IPS-18a (cell line): ENCODE data around the gene TNS1.

Source experiments
- H3K27ac ChIP-seq: one replicate; pipeline ENCODE4 v1.5.1; 2013; ENCODE audit warnings: low read length
- H3K27me3 ChIP-seq: one replicate; pipeline ENCODE4 v1.6.1; 2013; ENCODE audit warnings: mild to moderate bottlenecking, low read length; ENCODE audit not compliant: control insufficient read depth, insufficient read depth
- H3K36me3 ChIP-seq: one replicate; pipeline ENCODE4 v1.6.1; 2013; ENCODE audit warnings: low read depth, low read length; ENCODE audit not compliant: control insufficient read depth
- H3K4me1 ChIP-seq: one replicate; pipeline ENCODE4 v1.6.1; 2013; ENCODE audit warnings: low read depth, low read length; ENCODE audit not compliant: control insufficient read depth
- H3K4me3 ChIP-seq: one replicate; pipeline ENCODE4 v1.5.1; 2013; ENCODE audit warnings: low read length
- H3K9ac ChIP-seq: one replicate; pipeline ENCODE4 v1.6.1; 2013; ENCODE audit warnings: mild to moderate bottlenecking, low read length, moderate library complexity
- H3K9me3 ChIP-seq: one replicate; pipeline ENCODE4 v1.6.1; 2013; ENCODE audit warnings: low read depth, low read length; ENCODE audit not compliant: control insufficient read depth

Gene TNS1

DNA sequence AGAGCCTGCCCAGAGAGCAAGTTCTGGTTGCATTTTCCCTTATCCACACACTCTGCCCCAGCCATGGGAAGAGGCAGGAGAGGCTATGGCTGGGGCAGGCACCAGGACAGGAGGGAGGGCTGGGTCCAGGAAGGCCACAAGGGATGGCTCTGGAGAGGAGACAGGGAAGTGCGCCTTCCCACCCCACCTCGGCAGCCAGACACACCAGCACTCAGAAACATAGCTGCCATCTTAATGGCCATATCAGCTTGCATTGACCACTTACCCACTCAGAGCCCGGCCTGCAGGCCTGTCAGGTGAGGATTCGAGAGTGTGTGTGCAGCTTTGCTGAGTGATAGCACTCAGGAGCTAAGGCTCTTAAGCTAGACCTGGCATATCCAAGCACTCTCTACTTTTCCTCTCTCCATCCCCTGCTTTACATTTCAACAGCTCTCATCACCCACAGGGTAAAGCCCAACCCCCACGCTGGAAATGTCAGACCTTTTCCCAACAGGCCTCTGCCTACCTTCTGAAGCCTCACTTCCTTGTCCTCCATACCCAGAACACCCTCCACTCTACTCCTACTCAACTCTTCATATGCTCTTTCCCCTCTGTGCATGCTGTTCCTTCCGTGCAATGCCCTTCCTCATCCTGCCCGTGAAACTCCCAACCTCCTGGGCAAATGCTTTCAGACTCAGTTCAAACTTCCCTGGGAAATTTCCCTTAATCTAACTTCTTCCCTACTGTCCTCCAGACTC is 147.9 kb downstream of the TNS1 start:
- Histone ChIP-seq H3K9ac (no peak overlapping the region), H3K9me3 (no peaks in the 10 kb centered on the region), H3K4me3 (no peak overlapping the region), H3K27me3 (no peaks in the 10 kb centered on the region), H3K36me3 (no peaks in the 10 kb centered on the region), H3K4me1 (peaks cover 3% of the 10 kb centered on the region), H3K27ac (no peak overlapping the region)

GRCh38 chr2:217853961-217854360 is 148.8 kb downstream of the TNS1 start:
- Histone ChIP-seq H3K4me1 (no peaks in the 10 kb centered on the region), H3K27ac (no peak overlapping the region)

DNA sequence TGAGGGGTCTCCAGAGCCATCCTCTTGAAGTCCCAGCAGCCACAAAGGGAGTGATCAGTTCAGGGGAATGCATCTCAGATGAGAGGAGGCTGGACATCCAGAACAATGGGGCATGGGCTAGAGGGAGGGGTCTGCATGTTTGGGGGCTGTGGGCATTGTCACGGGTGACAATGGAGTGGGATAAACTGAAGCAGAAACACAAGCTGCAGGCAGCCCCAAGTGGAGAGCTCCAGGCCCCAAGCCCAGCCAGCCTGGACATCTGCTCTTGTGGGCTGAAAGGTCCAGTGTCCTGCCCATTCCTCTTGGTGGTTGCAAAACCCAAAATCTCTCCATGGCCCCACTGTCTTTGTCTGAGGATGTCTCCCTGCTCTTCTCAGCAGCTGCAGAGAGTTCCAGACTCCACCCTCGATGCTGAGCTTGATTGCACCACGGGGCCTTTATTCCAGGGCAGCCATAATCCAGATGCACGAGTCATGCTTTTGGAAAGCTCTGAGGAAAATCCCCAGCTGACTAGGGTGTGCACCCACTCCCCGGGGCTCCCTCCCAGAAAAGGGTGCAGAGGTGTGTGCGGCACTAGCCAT is 149.4 kb downstream of the TNS1 start:
- Histone ChIP-seq H3K4me1 (no peaks in the 10 kb centered on the region), H3K9ac (no peak overlapping the region), H3K27ac (no peak overlapping the region)

More at GRCh38 chr2:217853961-217854360, 148.8 kb downstream of the TNS1 start:
- no peaks in the 10 kb centered on the region for H3K36me3 ChIP-seq
- no peaks in the 10 kb centered on the region for H3K9me3 ChIP-seq
- H3K27me3 ChIP-seq = no peaks in the 10 kb centered on the region
- no peak overlapping the region for H3K9ac ChIP-seq
- no peak overlapping the region for H3K4me3 ChIP-seq

GRCh38 chr2:217852555-217853211 is 150.1 kb downstream of the TNS1 start:
- Histone ChIP-seq H3K9me3 (no peaks in the 10 kb centered on the region), H3K27ac (no peak overlapping the region), H3K4me3 (no peak overlapping the region), H3K27me3 (no peaks in the 10 kb centered on the region), H3K9ac (no peak overlapping the region), H3K4me1 (no peaks in the 10 kb centered on the region), H3K36me3 (no peaks in the 10 kb centered on the region)

More for the DNA sequence above, 149.4 kb downstream of the TNS1 start:
- Histone ChIP-seq H3K9me3 (no peaks in the 10 kb centered on the region), H3K4me3 (no peak overlapping the region), H3K27me3 (no peaks in the 10 kb centered on the region), H3K36me3 (no peaks in the 10 kb centered on the region)

DNA sequence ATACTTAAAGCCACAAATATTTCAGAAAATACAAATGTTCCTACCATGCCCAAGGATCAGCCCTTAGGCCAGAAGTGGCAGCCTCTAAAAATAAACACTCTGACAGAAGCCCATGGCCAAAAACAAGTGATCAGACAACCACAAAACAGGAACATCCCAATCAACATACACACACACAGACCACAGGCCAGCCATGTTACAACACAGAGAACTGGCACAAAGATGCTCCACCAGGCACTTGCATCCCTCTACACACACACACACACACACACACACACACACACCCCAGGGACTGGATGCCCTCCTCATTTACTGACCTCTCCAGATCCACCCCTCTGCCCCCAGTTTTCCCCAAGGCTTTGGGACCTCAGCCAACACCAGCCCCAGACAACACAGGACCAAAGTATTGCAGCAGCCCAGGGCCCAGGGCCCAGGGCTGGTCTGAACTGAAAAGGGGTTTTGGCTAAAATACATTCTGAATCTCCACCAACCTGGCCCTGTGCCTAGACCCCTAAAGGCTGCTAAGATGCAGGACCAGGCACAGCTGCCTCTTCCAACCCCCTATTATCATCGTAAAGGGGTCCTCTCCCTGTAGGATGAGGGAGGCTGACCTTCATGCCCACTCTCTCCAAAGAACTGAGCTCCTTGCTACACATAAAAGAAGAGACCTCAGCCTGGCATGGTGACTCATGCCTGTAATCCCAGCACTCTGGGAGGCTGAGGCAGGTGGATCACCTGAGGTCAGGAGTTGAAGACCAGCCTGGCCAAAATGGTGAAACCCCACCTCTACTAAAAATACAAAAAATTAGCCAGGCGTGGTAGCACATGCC is 151.4 kb downstream of the TNS1 start:
- no peak overlapping the region for H3K9ac ChIP-seq
- H3K27ac ChIP-seq = no peak overlapping the region
- no peak overlapping the region for H3K4me3 ChIP-seq
- no peaks in the 10 kb centered on the region for H3K27me3 ChIP-seq
- no peaks in the 10 kb centered on the region for H3K36me3 ChIP-seq
- H3K9me3 ChIP-seq = no peaks in the 10 kb centered on the region
- H3K4me1 ChIP-seq = no peaks in the 10 kb centered on the region

- Histone ChIP-seq H3K36me3 (no peaks in the 10 kb centered on the region), H3K9me3 (peaks cover 8% of the 10 kb centered on the region), H3K9ac (no peak overlapping the region), H3K4me1 (no peaks in the 10 kb centered on the region), H3K27me3 (no peaks in the 10 kb centered on the region), H3K4me3 (no peak overlapping the region), H3K27ac (no peak overlapping the region)
These were observed 153.4 kb downstream of the TNS1 start for GRCh38 chr2:217849154-217849975.

DNA sequence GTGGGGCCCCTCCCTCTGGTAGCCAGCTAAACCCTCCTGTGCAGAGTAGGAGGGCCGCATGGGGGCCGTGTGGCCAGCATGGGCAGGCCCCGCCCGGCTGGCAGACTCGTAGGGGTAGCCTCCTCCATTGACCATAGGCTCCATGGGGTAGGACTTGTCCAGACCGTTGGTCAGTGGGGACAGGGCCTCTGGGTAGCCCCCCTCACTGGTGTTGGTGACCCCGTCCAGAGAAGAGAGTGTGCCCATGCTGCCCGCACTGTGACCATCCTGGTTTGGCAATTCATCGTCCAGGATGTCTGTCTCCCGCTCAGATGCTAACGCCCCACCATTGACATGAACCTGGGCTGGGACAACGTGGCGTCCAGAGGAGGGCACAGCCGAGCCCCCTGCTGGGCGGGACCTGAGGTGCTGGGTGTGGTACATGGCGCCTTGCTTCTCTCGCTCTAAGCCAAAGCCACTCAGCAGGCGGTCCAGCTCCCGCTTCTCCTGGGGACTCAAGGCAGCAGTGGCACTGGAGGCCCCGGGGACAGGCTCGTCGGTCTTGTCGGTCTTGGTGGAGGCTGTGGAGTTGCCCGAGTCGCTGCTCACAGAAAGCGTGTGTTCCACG is 154.3 kb downstream of the TNS1 start:
- no peaks in the 10 kb centered on the region for H3K36me3 ChIP-seq
- no peaks in the 10 kb centered on the region for H3K4me1 ChIP-seq
- no peak overlapping the region for H3K9ac ChIP-seq
- no peaks in the 10 kb centered on the region for H3K27me3 ChIP-seq
- peaks cover 8% of the 10 kb centered on the region for H3K9me3 ChIP-seq
- no peak overlapping the region for H3K27ac ChIP-seq
- H3K4me3 ChIP-seq = no peak overlapping the region

DNA sequence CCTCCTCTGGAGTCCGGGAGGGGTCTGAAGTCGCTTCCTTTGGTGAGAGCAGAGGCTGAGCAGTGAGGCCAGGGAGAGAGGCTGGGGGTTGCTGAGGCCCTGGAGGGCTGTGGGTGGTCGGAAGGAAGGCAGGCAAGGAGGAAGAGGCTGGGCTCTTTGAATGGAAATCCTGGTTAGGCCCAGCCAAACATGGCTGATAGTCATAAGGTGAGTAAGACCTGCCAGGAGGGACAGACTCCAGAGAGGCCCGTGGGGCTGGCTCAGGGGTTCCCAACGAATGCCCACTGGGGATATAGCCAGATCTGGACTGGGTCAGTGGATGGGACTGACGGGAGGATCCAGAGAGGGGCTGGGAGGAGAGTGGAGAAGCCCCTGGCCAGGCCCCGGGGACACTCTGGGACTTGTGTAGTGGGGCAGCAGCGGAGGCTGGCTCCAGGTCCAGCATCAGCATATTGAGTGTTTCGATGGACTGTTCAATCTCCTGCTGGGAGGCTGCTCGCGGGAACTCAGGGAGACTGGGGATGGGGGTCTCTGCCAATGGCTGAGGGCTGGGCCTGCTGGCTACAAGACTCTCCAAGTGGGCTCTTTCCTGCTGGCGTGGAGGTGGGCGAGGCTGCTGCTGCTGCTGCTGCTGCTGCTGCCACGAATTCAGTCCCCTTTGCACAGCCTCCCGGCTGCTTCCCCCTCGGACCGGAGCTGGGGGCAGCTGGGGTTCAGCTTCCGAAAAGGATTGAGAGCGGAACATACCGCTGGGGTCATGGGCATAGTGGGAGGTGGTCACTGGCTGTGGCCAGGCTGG is 155.0 kb downstream of the TNS1 start:
- H3K9me3 ChIP-seq = peaks cover 8% of the 10 kb centered on the region
- H3K4me1 ChIP-seq = no peaks in the 10 kb centered on the region
- no peak overlapping the region for H3K9ac ChIP-seq
- H3K27me3 ChIP-seq = no peaks in the 10 kb centered on the region
- no peaks in the 10 kb centered on the region for H3K36me3 ChIP-seq
- H3K27ac ChIP-seq = no peak overlapping the region
- no peak overlapping the region for H3K4me3 ChIP-seq

- peaks cover 8% of the 10 kb centered on the region for H3K9me3 ChIP-seq
- no peak overlapping the region for H3K4me3 ChIP-seq
- H3K9ac ChIP-seq = no peak overlapping the region
- H3K27ac ChIP-seq = no peak overlapping the region
- H3K27me3 ChIP-seq = no peaks in the 10 kb centered on the region
- H3K4me1 ChIP-seq = no peaks in the 10 kb centered on the region
- H3K36me3 ChIP-seq = no peaks in the 10 kb centered on the region
These were observed 155.7 kb downstream of the TNS1 start for GRCh38 chr2:217847115-217847514.

DNA sequence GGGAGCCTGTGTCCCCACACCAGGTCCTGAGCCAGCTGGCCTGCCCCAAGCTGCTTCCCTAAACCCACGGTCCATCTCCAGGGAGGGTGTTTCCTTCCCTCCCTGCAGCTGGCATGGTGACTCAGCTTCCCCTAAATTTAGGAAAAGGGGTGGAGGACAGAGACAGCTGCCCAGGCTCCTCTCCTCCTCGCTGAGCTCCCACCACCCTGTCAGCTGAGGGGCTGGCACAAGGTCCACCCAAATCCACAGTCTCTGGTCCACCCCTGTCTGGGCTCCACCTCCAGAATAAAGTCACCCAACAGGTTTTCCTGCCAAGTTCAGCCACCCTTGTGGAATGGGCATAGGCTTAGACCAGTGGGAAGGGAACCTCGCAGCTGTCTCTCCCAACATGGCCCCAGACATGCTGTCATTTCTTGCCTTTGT is 156.5 kb downstream of the TNS1 start:
- H3K9me3 ChIP-seq = peaks cover 8% of the 10 kb centered on the region
- H3K9ac ChIP-seq = no peak overlapping the region
- no peaks in the 10 kb centered on the region for H3K4me1 ChIP-seq
- no peak overlapping the region for H3K27ac ChIP-seq
- H3K36me3 ChIP-seq = no peaks in the 10 kb centered on the region
- no peaks in the 10 kb centered on the region for H3K27me3 ChIP-seq
- H3K4me3 ChIP-seq = no peak overlapping the region
